DLD1 (cell line): ENCODE data around the gene FBXL3.
"Not testable (repeated sequence)": the region's sequence is repeated elsewhere in the genome, so short reads cannot be mapped to it uniquely, and the experiment has no call there.

Experiments
- in situ Hi-C: cut with HindIII; loops from 2 replicates; pipeline ENCODE4 v1.10.0; 2017; ENCODE audit warnings: low sequenced_read_pairs

Gene FBXL3

DNA sequence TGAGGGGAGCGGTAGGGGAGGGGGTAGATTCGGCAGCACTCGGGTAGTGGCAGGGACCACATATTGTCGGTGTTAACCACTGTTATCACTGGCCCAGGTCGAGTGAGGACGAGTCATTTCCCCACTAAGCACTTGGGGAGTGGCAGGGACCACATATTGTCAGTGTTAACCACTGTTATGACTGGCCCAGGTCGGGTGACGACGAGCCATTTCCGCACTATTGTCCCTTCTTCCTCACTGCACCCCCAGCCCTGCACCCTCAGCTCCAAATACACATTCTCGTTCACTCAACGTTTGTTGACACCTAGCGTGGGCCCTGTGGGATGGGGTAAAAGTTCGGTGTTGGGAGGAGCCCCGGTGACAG, 35.5 kb downstream of the FBXL3 start:
- in situ Hi-C loops = no loop called here

DNA sequence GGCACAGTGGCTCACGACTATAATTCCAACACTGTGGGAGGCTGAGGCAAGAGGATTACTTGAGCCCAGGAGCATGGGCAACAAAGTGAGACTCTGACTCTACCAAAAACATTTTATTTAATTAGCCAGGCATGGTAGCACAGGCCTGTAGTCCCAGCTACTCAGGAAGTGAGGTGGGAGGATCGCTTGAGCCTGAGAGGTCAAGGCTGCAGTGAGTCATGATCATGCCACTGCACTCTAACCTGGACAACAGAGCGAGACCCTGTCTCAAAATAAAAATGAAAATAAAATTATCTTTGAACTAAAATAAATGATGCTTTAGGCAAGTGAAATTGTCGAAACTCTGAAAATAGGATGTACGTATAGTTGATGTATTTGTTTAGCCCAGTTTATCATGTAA, 43.3 kb downstream of the FBXL3 start:
- in situ Hi-C loops = no loop called here

DNA sequence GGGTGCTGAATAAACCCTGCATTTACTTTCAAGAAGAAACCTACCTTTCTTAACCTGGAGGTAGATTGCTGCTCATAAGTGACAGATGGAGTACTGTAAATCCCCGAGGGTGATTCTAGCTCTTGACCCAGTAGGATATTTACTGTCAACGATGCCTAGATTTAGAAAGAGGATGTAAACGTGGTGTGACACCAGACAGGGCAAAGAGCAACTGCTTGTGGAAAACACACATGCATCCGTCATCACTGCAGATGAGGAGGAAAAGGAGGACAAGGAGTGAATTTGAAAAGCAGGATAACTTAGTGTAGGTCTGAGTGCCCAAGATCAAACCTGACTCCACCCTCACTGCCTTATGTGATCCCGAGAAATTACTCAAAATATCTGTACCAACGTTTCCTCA, 44.9 kb downstream of the FBXL3 start:
- in situ Hi-C loops = no loop called here

DNA sequence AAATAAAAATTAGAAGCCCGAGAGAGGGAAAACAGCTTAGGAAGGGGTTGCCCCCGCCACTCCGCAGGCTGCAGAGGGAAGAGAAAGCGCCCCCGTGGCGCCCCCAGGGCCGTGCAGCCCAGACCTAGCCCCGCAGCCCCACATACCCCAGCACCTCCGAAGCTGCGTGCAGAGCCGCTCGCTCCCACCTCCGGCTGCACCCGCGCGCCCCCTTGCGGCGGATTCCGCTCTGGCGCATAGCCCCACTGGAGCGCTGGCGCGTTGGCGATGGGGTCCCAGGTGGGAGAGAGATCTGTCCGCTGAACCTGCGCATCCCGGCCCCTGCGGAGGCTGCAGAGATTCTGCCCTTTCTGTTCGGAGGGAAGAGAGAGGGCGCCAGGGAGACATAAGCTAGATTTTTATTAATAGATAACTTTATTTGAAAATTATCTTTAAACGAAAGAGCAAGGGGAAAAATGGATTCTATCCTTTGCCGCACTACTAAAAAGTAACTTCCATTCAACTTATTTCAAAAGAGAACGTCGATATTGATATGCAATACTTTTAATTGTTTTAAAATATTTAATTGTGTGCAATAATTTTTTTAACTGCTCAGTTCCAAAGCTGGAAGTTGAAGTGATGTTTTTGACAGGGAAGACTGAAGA, 46.8 kb downstream of the FBXL3 start:
- in situ Hi-C loops = no loop called here

DNA sequence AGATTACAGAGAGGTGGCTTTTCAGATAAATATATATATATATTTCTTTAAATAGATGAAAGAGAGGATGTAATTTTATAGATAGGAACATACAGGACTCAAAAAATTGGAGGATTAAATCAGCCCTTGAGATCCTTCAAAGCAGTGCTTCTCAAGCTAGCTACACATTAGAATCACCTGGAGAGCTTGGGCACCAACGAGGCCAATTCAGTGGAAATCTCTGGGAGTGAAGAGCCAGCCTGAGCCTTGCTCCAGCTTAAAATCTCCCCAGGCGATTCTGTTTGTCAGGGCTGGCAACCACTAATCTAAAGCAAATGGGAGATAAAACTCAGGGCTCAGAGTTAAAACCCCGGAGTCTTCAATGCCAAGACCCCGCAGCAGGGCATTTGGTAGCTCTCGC, 50.0 kb downstream of the FBXL3 start:
- in situ Hi-C loops = no loop called here

DNA sequence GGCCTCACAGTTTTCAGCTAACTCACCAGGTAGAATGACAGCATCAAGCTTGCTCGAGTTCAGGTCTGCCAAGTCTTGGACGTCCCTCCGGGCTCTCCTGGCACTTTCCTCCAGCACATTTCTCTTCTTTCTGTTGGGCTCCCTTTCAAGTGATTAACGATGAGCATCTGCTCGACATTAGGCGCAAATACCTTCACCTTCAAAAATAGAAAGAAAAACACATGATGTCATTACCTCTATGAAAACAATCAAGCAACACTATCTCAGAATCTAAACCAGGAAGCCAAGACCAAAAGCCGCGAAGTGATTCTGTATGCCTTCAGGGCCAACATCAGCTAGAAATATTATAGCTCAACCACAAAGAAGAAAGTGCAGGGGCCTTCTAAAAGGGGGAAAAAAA, 50.5 kb downstream of the FBXL3 start:
- in situ Hi-C loops = no loop called here

DNA sequence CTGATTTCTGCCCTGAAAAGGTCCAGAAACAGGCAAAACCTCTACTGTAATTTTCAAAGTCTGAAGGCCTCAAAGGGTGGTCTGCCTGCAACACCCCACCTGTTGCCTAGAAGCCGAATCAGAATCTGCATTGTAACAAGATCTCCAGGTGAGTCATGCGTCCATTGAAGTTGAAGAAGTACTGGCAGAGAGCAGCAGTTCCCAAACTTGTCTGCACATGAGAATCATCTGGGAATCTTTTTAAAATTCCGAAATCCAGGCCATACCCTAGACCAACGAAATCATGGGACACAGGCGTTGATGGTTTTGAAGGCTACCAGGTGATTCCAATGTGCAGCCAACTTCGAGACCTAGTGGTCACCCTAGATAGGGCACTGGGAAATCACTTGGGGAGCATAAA, 51.1 kb downstream of the FBXL3 start:
- in situ Hi-C loops = no loop called here

DNA sequence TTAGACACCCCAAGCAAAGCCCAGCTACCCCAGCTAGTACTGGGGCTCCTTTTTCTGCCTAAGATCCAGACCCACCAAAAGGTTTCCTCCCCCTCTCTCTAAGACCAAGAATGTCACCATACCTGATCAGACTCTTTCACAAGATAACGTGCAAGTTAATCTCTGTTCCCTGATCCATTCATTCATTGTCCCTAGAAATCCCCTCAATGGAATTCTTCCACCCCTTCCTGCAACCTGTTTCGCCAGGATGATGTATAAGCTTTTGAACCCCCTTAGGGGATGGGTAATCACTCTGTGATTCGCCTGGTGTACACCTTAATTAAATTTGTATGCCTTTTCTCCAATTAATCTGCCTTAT, 52.4 kb downstream of the FBXL3 start:
- in situ Hi-C loops = no loop called here

DNA sequence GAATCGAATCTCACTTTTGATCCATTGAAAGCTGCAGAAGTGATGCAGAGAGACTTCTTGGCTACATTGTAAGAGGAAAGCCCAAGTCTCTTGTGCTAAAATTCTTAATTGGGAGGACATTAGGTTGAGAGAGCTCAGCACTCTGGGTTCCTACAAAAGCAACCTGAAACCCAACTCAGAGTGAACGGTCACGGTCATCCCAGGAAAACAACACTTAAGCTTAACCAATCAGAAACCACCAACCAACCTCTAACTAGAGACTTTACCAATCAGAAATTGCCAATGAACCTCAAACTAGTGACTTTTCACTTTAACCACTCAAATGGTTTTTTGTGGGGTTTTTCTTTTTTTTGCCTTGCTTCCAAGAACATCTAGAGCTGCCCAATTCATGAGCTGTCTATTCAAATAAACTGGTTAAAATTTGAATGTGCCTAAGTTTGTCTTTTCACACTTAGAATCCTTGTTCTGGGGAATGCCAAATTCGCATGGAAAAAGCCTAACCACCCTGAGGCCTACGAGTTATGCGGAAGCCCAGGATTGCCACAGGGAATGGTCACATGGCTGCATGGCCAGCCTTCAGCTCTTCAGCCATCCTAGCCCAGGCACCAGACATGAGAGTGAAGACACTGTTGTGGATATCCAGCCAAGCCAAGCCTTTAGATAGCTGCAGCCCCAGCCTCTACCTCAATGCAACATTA, 52.9 kb downstream of the FBXL3 start:
- in situ Hi-C loops = no loop called here

DNA sequence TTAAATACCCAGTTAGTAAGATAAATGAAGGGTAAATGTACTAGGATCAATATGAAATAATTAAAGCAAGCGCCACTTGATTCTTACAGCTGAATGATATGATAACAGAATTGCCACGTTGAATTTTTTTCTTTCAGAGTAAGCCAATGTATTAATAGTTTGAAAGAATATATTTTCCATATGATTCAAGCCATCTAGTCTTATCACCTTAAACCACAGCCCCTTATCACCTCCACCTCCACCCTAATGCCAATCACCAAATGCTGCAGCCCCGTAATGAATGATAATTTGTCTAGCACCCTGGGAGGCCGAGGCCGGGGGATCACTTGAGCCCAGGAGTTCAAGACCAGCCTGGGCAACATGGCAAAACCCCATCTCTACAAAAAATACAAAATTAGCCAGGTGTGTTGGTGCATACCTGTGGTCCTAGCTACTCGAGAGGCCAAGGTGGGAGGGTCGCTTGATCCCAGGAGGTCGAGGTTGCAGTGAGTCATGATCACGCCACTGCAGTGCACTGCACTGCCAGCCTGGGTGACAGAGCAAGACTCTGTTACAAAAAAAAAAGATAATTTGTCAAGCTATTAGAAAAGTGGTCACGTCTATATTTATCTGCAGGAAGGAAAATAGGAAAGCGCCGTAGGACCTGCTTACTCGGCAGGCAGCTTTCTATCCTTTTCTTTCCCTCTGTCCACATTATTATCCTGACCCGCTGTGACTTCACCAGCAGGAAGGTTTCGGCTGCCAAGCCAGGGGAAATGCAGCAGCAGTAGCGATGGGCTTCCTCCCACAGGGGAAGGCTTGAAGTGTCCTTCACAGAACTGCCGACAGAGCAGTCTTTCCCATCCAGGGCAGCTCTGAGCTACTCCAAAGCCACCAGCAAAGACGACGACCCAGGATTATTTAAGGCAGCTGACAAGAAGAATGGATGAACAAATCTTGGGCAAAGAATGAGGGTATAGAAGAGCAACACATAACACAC, 54.8 kb downstream of the FBXL3 start:
- in situ Hi-C loops = no loop called here

DNA sequence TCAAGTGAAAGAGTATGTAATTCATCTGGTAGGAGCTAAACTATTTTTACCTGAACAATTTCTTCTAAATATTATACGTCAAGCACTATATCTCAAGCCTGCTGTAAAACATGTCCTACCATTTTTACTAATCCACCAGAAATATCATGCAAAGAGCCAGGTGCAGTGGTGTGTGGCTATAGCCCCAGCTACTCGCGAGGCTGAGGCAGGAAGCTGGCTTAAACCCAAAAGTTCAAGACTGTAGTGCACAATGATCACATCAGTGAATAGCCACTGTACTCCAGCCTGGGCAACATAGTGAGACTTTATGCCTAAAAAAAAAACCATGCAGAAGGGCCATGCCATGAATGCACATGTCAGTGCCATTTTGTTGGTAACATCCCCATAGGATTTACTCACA, 55.7 kb downstream of the FBXL3 start:
- in situ Hi-C loops = no loop called here

DNA sequence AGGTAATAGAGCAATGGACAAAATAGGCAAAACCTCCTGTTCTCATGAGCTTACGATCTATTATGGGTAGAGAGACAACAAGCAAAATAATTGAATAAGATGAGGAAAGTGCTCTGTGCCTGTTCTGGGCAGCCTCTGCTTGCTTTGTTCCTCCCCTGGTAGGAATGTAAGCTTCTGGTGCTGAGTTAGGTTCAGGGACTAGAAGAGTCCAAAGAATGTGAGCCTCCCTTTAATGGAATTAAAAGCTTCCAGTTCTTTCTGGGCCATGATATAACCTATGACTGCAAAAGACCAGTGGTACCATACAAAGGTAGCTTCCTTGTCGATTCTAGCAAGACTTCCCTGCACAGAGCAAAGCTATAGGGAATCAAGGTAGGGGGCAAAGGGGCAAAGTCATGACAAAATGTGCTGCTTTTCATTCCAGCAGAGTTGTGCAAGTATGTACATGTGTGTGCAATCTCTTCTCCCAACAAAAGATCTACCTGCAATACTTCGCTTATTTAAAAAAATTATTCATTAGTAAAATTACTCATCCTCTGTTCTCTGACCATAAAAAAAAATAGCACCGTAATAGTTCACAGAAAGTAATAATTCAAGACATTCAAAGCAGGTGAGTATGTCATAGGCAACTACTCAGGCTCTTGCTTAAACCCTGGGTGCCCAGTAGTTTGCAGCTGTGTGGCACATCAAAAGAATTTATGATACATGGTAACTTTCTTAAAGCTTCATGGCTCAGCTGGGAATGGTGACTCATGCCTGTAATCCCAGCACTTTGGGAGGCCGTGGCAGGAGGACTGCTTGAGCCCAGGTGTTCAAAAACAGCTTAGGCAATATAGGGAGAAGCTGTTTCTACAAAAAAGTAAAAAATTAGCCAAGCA, 57.2 kb downstream of the FBXL3 start:
- in situ Hi-C loops = no loop called here

DNA sequence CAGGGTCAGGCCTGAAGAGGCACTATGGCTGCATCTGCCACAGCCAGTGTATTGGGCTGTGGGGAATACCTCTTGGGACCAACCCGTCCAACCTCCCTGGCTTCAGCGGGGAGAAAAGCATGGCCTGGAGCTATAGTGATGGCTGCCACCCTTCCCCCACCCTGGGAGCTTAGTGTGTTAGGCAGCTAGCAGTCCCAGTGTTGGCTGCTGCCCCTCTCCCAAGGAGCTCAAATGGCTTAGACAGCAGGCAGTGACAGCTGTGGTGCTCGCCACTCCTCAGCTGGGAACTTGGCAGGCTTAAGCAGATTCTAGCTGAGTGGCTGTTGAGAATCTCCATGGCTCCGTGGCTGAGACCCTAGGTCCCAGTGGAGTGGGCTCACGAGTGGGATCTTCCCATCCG, 58.9 kb downstream of the FBXL3 start:
- in situ Hi-C loops = no loop called here

DNA sequence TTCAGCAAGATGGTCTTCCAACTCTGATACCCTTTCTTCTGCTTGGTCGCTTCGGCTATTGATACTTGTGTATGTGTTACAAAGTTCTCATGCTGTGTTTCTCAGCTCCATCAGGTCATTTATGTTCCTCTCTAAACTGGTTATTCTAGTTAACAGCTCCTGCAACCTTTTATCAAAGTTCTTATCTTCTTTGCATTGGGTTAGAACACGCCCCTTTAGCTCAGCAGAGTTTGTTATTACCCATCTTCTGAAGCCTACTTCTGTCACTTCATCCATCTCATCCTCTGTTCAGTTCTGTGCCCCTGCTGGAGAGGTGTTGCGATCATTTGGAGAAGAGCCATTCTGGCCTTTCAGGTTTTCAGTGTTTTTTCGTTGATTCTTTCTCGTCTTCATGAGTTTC, 59.9 kb downstream of the FBXL3 start:
- in situ Hi-C loops = no loop called here

DNA sequence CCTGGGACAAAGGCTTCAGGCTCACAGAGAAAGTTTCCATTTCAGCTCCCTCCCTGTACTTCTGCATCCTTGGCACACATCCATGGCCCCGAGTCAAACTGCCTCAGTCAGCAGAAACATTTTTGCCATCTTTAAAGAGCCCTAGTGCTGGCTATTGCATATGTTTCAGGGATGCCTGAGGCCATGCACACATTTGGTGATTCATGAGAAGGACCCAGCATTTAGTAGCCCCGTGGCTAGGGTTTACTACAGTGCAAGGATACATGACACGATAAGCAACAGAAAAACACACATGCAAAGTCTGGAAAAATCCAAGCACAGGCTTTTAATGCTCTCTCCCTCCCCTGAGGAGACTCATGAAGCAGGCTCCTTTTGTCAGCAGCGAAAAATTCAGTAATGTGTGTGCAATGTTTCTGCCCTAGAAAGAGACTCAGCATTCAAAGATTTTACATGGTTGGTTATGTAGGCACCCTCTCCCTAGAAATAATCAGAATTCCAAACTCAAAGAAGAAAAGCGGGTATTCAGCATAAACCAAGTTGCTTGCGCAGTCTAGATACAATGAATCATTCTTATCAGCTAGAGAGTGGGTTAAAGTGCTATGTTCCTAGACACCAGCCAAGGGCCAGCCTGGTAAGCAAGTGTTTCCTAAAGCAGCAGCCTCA, 61.1 kb downstream of the FBXL3 start:
- in situ Hi-C loops = no loop called here

DNA sequence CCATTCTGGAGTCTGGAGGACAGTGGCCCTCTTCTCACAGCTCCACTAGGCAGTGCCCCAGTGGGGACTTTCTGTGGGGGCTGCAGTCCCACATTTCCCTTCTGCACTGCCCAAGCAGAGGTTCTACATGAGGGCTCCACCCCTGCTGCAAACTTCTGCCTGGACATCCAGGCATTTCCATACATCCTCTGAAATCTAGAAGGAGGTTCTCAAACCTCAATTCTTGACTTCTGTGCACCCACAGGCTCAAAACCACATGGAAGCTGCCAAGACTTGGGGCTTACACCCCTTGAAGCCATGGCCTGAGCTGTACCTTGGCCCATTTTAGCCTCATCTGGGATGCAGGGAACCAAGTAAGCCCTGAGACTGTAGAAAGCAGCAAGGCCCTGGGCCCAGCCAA, 67.2 kb downstream of the FBXL3 start:
- in situ Hi-C loops = not testable (repeated sequence)

DNA sequence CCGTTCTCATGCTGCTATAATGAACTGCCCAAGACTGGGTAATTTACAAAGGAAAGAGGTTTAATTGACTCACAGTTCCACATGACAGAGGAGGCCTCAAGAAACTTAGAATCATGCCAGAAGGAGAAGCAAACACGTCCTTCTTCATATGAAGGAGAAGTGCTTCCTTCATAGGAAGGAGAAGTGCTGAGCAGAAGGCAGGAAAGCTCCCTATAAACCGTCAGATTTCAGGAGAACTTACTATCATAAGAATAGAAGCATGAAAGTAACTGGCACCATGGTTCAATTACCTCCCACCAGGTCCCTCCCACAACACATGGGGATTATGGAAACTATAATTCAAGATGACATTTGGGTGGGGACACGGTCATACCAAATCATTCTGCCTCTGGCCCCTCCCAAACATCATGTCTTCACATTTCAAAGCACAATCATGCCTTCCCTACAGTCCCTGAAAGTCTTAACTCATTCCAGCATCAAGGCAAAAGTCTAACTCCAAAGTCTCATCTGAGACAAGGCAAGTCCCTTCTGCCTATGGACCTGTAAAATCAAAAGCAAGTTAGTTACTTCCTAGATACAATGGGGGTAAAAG, 68.0 kb downstream of the FBXL3 start:
- in situ Hi-C loops = no loop called here

DNA sequence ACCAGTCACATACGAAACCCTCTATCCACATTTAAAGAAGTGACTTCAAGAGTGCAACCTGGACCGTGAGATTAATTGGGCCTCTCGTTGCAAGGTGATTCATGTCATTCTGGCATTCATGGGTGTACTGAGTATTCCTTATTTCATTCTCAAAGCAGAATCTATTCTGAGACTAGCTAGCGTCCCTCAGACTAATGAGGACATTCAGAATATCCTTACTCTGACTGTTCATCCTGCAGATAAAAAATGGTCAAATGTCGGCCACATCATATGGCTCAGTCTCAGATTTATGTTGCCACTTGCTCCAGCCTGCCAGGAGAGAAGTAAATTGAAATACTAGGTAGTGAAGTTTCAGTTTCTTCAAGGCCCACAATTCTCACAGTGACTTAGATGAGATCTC, 71.3 kb downstream of the FBXL3 start:
- in situ Hi-C loops = no loop called here
